Measurements from ENCODE around the gene RAB6A. TPM values are rescaled to one million over a fixed set of nuclear protein-coding genes. Genes with fewer than 3 reads are reported as not detected.
"Not testable (repeated sequence)": the region's sequence is repeated elsewhere in the genome, so short reads cannot be mapped to it uniquely, and the experiment has no call there.

Gene RAB6A
- 97.1 TPM for total RNA-seq
- long read RNA-seq, transcript RAB6A-202 (8 exons, 3,085 nt), result minor isoform, 12 of 35 reads
- long read RNA-seq, transcript RAB6A-201 (8 exons, 3,389 nt), result major isoform, 14 of 35 reads
- long read RNA-seq, partial matches to known transcripts, result 3 of 35 reads
- long read RNA-seq, other reads (novel, unspliced or antisense), result 6 of 35 reads

- intact Hi-C loops (cut with DNase I), result loop anchor here (1.0 kb wide), 1 partner anchor 18 kb away; no protein-coding TSS in a partner anchor
- peak; percentile 96 for ATAC-seq
- DNase-seq (ENCODE audit: missing footprints), result peak; percentile 100
Measured at GRCh38 chr11:73760679-73761402, at the start of gene RAB6A. RAB6A (minus strand) TSS chr11:73761074; CDS start chr11:73760635, 439 bp downstream.

GRCh38 chr11:73810637-73811036, 49.8 kb upstream of the RAB6A start:
- DNase-seq (ENCODE audit: missing footprints) (no peak), ATAC-seq (no peak)
- intact Hi-C loops (cut with DNase I), result no loop called here

DNA sequence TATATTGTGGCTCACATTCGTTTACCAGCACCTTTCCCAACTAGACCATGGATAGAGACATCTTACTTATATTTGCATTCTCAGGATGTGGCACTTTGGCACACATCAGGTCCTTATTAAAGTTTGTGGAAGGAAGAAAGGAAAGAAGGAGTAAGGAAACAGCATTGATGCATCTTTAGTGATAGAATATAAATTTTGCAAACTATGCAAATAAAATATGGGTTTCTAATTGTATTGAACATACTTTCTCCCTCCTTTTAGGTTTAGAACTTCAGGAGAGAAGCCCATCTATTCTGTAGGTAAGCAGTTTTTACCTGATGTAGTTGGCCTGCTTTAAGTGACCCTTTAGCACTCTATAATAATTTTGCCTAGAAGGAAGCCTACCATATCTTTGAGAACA, 47.2 kb upstream of the RAB6A start:
- intact Hi-C loops (cut with DNase I), result no loop called here
- DNase-seq (ENCODE audit: missing footprints) (no peak), ATAC-seq (no peak)

- ATAC-seq (no peak), DNase-seq (ENCODE audit: missing footprints) (no peak)
- intact Hi-C loops (cut with DNase I), result no loop called here
Measured at GRCh38 chr11:73804712-73805111, 43.8 kb upstream of the RAB6A start.

- intact Hi-C loops (cut with DNase I), result no loop called here
- ATAC-seq, result no peak
Measured at GRCh38 chr11:73801136-73801535, 40.3 kb upstream of the RAB6A start.

GRCh38 chr11:73800276-73800806, 39.5 kb upstream of the RAB6A start:
- ATAC-seq (no peak), DNase-seq (ENCODE audit: missing footprints) (no peak)
- intact Hi-C loops (cut with DNase I), result no loop called here

More at GRCh38 chr11:73801136-73801535, 40.3 kb upstream of the RAB6A start:
- DNase-seq (ENCODE audit: missing footprints), result no peak

- intact Hi-C loops (cut with DNase I), result no loop called here
- ATAC-seq, result peak; percentile 86
Measured at GRCh38 chr11:73797457-73797856, 36.6 kb upstream of the RAB6A start.

GRCh38 chr11:73795925-73796632, 35.2 kb upstream of the RAB6A start:
- ATAC-seq, result no peak
- DNase-seq (ENCODE audit: missing footprints), result no peak
- intact Hi-C loops (cut with DNase I), result no loop called here

More at GRCh38 chr11:73797457-73797856, 36.6 kb upstream of the RAB6A start:
- DNase-seq (ENCODE audit: missing footprints), result no peak

DNA sequence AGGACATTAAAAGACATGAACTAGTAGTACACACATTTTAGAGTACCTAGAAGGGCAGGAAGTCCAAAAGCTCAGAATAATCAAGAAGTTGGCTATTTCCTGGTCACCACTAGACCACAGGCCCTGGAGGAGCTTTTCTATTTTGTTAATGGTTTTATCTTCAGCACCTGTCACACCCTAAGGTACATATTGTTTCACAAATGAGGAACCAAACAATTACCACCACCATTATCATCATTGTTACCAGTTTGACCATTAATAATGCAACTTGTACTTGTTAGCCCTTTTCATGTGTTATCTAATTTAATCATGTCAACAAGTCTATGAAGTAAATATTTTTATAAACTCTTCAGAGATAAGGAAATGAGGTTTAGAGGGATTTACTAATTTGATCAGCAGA, 31.7 kb upstream of the RAB6A start:
- no peak for ATAC-seq
- no peak for DNase-seq (ENCODE audit: missing footprints)
- intact Hi-C loops (cut with DNase I), result no loop called here

DNA sequence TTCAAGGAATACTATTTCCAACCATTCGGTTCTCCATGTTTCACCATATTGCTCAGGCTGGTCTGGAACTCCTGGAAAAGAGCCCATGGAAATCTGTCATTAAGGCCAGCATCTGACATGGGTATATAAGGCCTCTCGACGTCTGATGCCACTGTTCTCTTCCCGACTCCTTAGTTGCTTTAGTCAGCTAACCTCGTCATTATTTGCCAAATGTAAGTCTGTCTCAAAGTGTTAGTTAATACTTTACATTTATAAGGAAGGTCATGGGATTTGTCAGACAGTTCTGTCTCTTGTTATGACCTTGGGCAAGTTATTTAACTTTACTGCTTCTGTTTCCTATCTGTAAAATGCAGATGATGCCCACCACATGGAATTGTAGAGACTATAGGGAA, 28.4 kb upstream of the RAB6A start:
- ATAC-seq (no peak), DNase-seq (ENCODE audit: missing footprints) (no peak)
- intact Hi-C loops (cut with DNase I), result loop anchor here (5.0 kb wide), 1 partner anchor 88 kb away; the partner anchor contains the start of genes COA4 and PAAF1

DNA sequence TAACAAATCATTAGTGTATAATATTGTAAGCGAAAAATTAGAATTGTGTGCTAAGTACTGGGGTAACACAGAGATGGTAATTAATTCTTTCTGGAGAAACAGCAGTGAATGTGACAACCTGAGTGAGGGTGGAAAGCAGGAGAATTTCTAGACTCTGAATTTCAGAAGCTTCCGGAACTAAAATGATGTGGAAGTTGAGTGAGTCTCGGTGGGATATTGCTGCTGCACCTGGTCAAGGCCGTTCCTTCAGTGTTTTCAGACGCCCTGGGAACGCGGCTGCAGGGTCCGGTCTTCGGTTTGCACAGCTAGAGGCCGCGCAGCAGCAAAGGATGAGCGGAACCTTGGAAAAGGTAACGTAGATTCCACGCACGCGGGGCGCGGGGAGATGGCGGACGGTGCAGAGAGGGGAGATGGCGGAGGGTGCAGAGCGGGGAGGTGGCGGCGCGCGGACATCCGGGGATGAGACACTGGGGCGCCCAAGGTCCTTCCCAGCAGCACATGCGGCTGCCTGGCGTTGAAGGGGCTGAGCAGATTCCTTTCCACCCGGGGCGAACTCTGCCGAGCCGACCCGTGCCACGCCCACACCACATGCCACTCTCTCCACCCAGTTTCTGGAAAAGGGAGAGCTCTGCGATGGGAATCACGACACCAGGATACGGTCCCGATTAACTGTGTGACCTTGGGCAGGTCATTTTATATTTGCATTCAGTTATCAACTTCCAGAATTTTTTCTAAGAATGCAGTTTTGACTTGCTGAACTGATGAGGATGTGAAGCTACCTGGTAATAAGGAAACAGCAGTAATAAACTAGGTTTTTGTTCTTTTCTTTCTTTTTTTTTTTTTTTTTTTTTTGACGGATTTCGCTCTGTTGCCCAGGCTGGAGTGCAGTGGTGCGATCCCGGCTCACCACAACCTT, 27.0 kb upstream of the RAB6A start, which contains the start of gene MRPL48:
TSS of gene MRPL48 (plus strand) at position 232 of the 916 bp plus-strand sequence. CDS start at position 330, 98 bp downstream.
- ATAC-seq (peak; percentile 99), DNase-seq (ENCODE audit: missing footprints) (peak; percentile 95)
- intact Hi-C loops (cut with DNase I), result loop anchor here (5.0 kb wide), 1 partner anchor 89 kb away; the partner anchor contains the start of genes COA4 and PAAF1

DNA sequence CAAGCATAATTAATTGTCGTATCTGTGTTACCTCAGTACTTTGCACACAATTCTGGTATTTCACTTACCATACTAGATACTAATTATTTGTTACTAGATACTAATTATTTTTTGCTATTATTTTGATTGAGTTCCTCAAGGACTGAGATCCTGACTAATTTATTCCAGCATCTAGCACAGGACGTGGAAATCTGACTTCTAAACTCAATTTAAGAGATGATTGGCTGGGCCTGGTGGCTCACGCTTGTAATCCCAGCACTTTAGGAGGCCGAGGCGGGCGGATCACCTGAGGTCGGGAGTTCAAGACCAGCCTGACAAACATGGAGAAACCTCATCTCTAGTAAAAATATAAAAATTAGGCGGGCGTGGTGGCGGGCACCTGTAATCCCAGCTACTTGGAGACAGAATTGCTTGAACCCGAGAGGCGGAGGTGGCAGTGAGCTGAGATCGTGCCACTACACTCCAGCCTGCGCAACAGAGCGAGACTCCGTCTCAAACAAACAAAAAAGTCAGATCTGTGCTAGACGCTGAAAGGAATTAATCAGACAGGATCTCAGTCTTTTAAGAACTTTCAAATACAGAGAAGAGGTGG, 26.3 kb upstream of the RAB6A start:
- intact Hi-C loops (cut with DNase I), result loop anchor here (5.0 kb wide), 1 partner anchor 90 kb away; the partner anchor contains the start of genes COA4 and PAAF1
- DNase-seq (ENCODE audit: missing footprints) (no peak), ATAC-seq (no peak)

DNA sequence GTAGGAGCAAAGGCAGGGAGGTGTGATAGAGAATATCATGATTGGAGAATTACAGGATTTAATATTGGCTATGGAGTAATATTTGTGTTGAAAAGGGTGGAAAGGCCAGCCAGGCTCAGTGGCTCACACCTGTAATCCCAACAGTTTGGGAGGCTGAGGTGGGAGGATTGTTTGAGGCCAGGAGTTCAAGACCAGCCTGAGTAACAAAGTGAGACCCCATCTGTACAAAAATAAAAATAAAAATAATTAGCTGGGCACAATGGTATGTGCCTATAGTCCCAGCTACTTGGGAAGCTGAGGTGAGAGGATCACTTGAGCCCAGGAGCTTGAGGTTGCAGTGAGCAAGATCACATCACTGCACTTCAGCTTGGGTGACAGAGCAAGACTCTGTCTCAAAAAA, 24.6 kb upstream of the RAB6A start:
- not testable (repeated sequence) for ATAC-seq; DNase-seq (ENCODE audit: missing footprints)
- intact Hi-C loops (cut with DNase I), result loop anchor here (5.0 kb wide), 1 partner anchor 92 kb away; the partner anchor contains the start of genes COA4 and PAAF1

DNA sequence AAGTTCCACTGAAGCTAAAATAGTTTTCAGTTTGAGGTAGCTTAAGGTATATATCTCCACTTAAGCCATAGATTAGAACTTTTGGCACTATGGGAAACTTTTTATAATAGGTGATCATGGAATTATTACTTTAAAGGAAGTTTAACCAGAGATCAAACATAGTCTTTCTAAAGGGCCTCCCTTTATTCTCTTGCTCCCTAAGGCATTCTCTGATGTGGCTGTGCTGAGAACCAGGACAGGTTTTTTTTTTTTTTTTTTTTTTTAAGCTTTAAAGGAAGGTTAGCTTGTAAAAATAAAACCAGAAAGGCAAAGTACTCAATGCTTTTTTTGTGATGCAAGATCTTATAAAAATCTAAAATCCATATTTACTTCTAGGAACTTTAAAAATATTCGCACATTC, 23.9 kb upstream of the RAB6A start:
- ATAC-seq, result no peak
- DNase-seq (ENCODE audit: missing footprints), result no peak
- intact Hi-C loops (cut with DNase I), result loop anchor here (5.0 kb wide), 1 partner anchor 93 kb away; the partner anchor contains the start of genes COA4 and PAAF1

DNA sequence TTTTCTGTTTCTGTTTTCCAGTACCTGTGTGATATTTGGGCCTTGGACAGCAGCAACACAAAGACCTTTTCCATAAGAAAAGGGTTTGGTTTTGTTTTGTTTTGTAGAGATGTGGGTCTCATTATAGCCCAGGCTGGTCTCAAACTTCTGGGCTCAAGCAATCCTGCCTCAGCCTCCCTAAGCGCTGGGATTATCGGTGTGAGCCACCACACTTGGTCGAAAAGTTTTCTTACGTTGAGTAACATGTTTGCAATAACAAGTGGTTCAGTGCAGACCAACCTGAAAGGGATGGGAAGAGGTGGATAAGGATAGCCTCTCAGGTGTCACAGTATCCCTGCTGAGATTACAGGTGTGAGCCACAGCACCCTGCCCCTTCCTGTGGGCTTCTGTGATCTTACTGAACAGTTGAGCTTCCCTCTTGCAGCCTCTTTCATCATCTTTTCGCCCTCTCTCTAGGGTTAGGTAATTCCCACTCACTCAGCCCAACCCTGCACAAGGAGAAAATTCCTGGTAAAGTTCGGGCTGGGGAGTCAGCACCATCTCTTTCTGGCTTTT, 23.3 kb upstream of the RAB6A start:
- DNase-seq (ENCODE audit: missing footprints), result no peak
- intact Hi-C loops (cut with DNase I), result no loop called here
- ATAC-seq, result no peak

GRCh38 chr11:73783483-73784020, 22.7 kb upstream of the RAB6A start:
- DNase-seq (ENCODE audit: missing footprints), result no peak
- no peak for ATAC-seq
- intact Hi-C loops (cut with DNase I), result no loop called here

- intact Hi-C loops (cut with DNase I), result no loop called here
- DNase-seq (ENCODE audit: missing footprints), result no peak
- no peak for ATAC-seq
Measured at GRCh38 chr11:73781303-73781702, 20.4 kb upstream of the RAB6A start.
